ENCODE results near the gene KLHL17. TPM values are rescaled to one million over a fixed set of nuclear protein-coding genes. Genes with fewer than 3 reads are reported as not detected.

The KLHL17 gene
- total RNA-seq = 5.8 TPM

- ATAC-seq = peak; percentile 29
Measured at GRCh38 chr1:960363-961131, at the start of gene KLHL17. TSS of gene KLHL17 (plus strand) at chr1:960584. CDS start at chr1:960694, 110 bp downstream.

GRCh38 chr1:910881-911721 is 49.3 kb upstream of the KLHL17 start:
- peak; percentile 82 for ATAC-seq

GRCh38 chr1:911875-912739 is 48.3 kb upstream of the KLHL17 start:
- ATAC-seq = no peak

GRCh38 chr1:912740-913301 is 47.6 kb upstream of the KLHL17 start:
- no peak for ATAC-seq

GRCh38 chr1:913491-914130 is 46.8 kb upstream of the KLHL17 start:
- ATAC-seq = no peak

- no peak for ATAC-seq
Measured at GRCh38 chr1:914131-914890, 46.1 kb upstream of the KLHL17 start.

GRCh38 chr1:914891-915280 is 45.5 kb upstream of the KLHL17 start:
- ATAC-seq = no peak

GRCh38 chr1:915295-916172 is 44.9 kb upstream of the KLHL17 start:
- ATAC-seq = no peak

GRCh38 chr1:916173-917075 is 44.0 kb upstream of the KLHL17 start:
- no peak for ATAC-seq

GRCh38 chr1:917076-917459 is 43.3 kb upstream of the KLHL17 start:
- ATAC-seq = no peak

GRCh38 chr1:917466-918091 is 42.8 kb upstream of the KLHL17 start:
- no peak for ATAC-seq

GRCh38 chr1:918353-918752 is 42.0 kb upstream of the KLHL17 start:
- ATAC-seq = no peak

- no peak for ATAC-seq
Measured at GRCh38 chr1:918843-919242, 41.5 kb upstream of the KLHL17 start.

GRCh38 chr1:919271-919872 is 41.0 kb upstream of the KLHL17 start:
- ATAC-seq = no peak

GRCh38 chr1:920010-920409 is 40.4 kb upstream of the KLHL17 start:
- ATAC-seq = no peak

GRCh38 chr1:920521-920920 is 39.9 kb upstream of the KLHL17 start:
- no peak for ATAC-seq

- peak; percentile 19 for ATAC-seq
Measured at GRCh38 chr1:921011-921837, 39.2 kb upstream of the KLHL17 start.
